Calu3 (cell line): ENCODE results near the gene C1orf56. TPM values are rescaled to one million over a fixed set of nuclear protein-coding genes. Genes with fewer than 3 reads are reported as not detected.
A peak's percentile ranks its signal among the peaks of the same experiment; 100 is the strongest.

ENCODE experiments used
- BruUV-seq: library from RNA; stranded (reverse); fragments of 400-500 nt; replicated peaks from 2 replicates; lab custom pipeline; 2021; lab: Mats Ljungman, UMichigan
- CTCF ChIA-PET: fragments of 300-600 bp; sonication (Branson Sonifier 250); formaldehyde crosslinking; loops from one replicate; lab custom pipeline; 2022; ENCODE audit warnings: antibody characterized with exemption; lab: Charles Lee
- DNase-seq: peaks from one replicate; pipeline ENCODE4 v3.0.0; 2022
- H3K27ac Mint-ChIP-seq: one replicate; pipeline ENCODE4 v1.8.0; 2022; ENCODE audit warnings: mixed read lengths; ENCODE audit not compliant: unreplicated experiment
- H3K27me3 Mint-ChIP-seq: one replicate; pipeline ENCODE4 v1.8.0; 2022; ENCODE audit warnings: mixed read lengths; ENCODE audit not compliant: unreplicated experiment
- H3K36me3 Mint-ChIP-seq: one replicate; pipeline ENCODE4 v1.8.0; 2022; ENCODE audit warnings: mild to moderate bottlenecking, moderate library complexity, mixed read lengths; ENCODE audit not compliant: insufficient read depth, unreplicated experiment
- H3K4me1 Mint-ChIP-seq: one replicate; pipeline ENCODE4 v1.8.0; 2022; ENCODE audit warnings: mild to moderate bottlenecking, low read depth, mixed read lengths; ENCODE audit not compliant: unreplicated experiment
- H3K4me3 Mint-ChIP-seq: one replicate; pipeline ENCODE4 v1.8.0; 2022; ENCODE audit warnings: mild to moderate bottlenecking, low read depth, moderate library complexity, mixed read lengths; ENCODE audit not compliant: unreplicated experiment
- H3K9me3 Mint-ChIP-seq: one replicate; pipeline ENCODE4 v1.8.0; 2022; ENCODE audit warnings: low read depth, mixed read lengths; ENCODE audit not compliant: unreplicated experiment
- intact Hi-C: fragments of 100-400 bp; cut with micrococcal nuclease; formaldehyde crosslinking; loops from one replicate; pipeline ENCODE4 v1.10.0; 2022; ENCODE audit not compliant: unreplicated experiment
- total RNA-seq: library from RNA; stranded (reverse); gene quantifications from 2 replicates; pipeline ENCODE4 v1.2.3, GENCODE V29; 2022
- TF ChIP-seq, protein P1 (sequence below): fragments of 200-600 bp; IDR thresholded peaks from one replicate; pipeline ENCODE4 v1.8.0; 2022; ENCODE audit warnings: antibody characterized with exemption; ENCODE audit not compliant: unreplicated experiment

Gene C1orf56
- total RNA-seq, 1 experiment from 2014 or later: 8.5 TPM

DNA sequence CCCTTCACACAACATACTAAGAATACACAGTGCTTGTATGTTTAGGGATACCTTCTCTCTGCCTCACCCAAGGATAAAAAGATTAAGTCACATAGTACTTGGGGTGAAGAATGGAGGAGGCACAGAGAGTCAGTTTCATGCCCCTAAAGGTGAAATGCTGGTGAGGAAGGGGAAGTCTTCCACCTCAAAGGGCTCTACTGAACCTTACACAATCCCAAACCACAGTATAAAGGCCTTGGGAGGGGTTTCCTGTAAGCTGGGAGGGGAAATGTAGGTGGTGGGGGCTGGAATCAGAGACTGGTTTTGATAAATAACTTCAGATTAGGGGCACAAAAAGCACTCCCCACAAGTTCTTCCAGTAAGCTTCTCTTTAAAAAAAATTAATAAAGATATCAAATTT is 44.4 kb upstream of the C1orf56 start:
- no peak overlapping the region for H3K27ac Mint-ChIP-seq
- intact Hi-C loops: no loop called here
- no peaks in the 10 kb centered on the region for H3K27me3 Mint-ChIP-seq
- TF ChIP-seq, protein P1, sequence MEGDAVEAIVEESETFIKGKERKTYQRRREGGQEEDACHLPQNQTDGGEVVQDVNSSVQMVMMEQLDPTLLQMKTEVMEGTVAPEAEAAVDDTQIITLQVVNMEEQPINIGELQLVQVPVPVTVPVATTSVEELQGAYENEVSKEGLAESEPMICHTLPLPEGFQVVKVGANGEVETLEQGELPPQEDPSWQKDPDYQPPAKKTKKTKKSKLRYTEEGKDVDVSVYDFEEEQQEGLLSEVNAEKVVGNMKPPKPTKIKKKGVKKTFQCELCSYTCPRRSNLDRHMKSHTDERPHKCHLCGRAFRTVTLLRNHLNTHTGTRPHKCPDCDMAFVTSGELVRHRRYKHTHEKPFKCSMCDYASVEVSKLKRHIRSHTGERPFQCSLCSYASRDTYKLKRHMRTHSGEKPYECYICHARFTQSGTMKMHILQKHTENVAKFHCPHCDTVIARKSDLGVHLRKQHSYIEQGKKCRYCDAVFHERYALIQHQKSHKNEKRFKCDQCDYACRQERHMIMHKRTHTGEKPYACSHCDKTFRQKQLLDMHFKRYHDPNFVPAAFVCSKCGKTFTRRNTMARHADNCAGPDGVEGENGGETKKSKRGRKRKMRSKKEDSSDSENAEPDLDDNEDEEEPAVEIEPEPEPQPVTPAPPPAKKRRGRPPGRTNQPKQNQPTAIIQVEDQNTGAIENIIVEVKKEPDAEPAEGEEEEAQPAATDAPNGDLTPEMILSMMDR: no peak
- H3K4me1 Mint-ChIP-seq: peaks cover 28% of the 10 kb centered on the region
- no TSS peak for BruUV-seq
- peaks cover 26% of the 10 kb centered on the region for H3K36me3 Mint-ChIP-seq
- no peaks in the 10 kb centered on the region for H3K9me3 Mint-ChIP-seq
- no peak overlapping the region for H3K4me3 Mint-ChIP-seq
- CTCF ChIA-PET: interaction anchor here (2.6 kb wide), 1 partner anchor 22 kb away, joined by 10 read pairs; the partner anchor contains the start of gene ANXA9
- DNase-seq: no peak

GRCh38 chr1:151005729-151006319 is 41.7 kb upstream of the C1orf56 start:
- Mint-ChIP-seq H3K9me3 (no peaks in the 10 kb centered on the region), H3K4me3 (peak overlapping the region; percentile 96), H3K27ac (peak overlapping the region; percentile 95), H3K4me1 (peaks cover 37% of the 10 kb centered on the region), H3K36me3 (peaks cover 43% of the 10 kb centered on the region), H3K27me3 (no peaks in the 10 kb centered on the region)
- CTCF ChIA-PET: interaction anchor here (0.7 to 2.5 kb wide), 10 partner anchors 8 to 94 kb away, joined by 3 to 26 read pairs (median 7); partner anchors contain the start of genes ANXA9 and GABPB2
- TF ChIP-seq, protein P1: no peak
- BruUV-seq: no TSS peak
- intact Hi-C loops: loop anchor here (5.0 kb wide), 1 partner anchor 129 kb away; the partner anchor contains the start of gene ARNT
- peak; percentile 12 for DNase-seq

GRCh38 chr1:151006327-151007052 is 41.1 kb upstream of the C1orf56 start, which contains the start of gene MINDY1:
TSS of gene MINDY1 (minus strand) at chr1:151006902. CDS start at chr1:151002617, 4,285 bp downstream.
- Mint-ChIP-seq H3K27ac (peak within 1 kb of the TSS; percentile 95), H3K4me3 (peak within 1 kb of the TSS; percentile 96), H3K4me1 (peaks cover 37% of the 10 kb centered on the region), H3K36me3 (peaks cover 43% of the 10 kb centered on the region), H3K9me3 (no peaks in the 10 kb centered on the region), H3K27me3 (no peaks in the 10 kb centered on the region)
- TF ChIP-seq, protein P1: peak; percentile 30
- CTCF ChIA-PET: interaction anchor here (0.5 to 2.5 kb wide), 17 partner anchors 8 to 401 kb away, joined by 3 to 26 read pairs (median 5); partner anchors contain the start of genes ANXA9, CERS2 and GABPB2
- peak; percentile 83 for DNase-seq
- intact Hi-C loops: loop anchor here (5.0 kb wide), 1 partner anchor 129 kb away; the partner anchor contains the start of gene ARNT
- BruUV-seq: TSS peak; percentile 56

DNA sequence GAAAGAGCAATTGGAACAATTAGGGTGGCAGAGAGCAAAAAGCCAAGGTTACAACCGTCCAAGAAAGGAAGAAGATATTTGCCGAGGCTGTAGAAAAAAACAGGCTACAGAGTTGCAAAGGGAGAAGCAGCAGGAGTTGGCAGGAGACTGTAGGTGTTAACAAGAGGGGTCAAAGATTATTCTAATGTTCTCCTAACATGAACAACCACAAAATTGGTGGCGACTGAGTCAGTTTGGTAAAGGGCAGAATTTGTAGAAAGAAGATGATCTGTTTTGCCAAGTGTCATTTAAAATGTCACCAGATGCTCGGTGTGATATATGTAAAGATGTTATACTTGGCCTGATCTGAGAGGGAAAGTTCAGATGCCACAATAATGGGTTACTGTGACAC is 39.7 kb upstream of the C1orf56 start:
- Mint-ChIP-seq H3K36me3 (peaks cover 43% of the 10 kb centered on the region), H3K27ac (peak overlapping the region; percentile 95), H3K4me3 (peak overlapping the region; percentile 96), H3K9me3 (no peaks in the 10 kb centered on the region), H3K27me3 (no peaks in the 10 kb centered on the region), H3K4me1 (peaks cover 37% of the 10 kb centered on the region)
- TF ChIP-seq, protein P1: no peak
- intact Hi-C loops: loop anchor here (5.0 kb wide), 1 partner anchor 131 kb away; the partner anchor contains the start of gene ARNT
- CTCF ChIA-PET: interaction anchor here (1.5 kb wide), 1 partner anchor 40 kb away, joined by 4 read pairs; the partner anchor contains the start of gene C1orf56
- BruUV-seq: no TSS peak
- no peak for DNase-seq
